ENCODE results near the gene OPCML.

The OPCML gene

GRCh38 chr11:133075351-133075750 is 456.9 kb downstream of the OPCML start:
- DNase-seq (ENCODE audit: low read depth in 2 of 2), result no peak

DNA sequence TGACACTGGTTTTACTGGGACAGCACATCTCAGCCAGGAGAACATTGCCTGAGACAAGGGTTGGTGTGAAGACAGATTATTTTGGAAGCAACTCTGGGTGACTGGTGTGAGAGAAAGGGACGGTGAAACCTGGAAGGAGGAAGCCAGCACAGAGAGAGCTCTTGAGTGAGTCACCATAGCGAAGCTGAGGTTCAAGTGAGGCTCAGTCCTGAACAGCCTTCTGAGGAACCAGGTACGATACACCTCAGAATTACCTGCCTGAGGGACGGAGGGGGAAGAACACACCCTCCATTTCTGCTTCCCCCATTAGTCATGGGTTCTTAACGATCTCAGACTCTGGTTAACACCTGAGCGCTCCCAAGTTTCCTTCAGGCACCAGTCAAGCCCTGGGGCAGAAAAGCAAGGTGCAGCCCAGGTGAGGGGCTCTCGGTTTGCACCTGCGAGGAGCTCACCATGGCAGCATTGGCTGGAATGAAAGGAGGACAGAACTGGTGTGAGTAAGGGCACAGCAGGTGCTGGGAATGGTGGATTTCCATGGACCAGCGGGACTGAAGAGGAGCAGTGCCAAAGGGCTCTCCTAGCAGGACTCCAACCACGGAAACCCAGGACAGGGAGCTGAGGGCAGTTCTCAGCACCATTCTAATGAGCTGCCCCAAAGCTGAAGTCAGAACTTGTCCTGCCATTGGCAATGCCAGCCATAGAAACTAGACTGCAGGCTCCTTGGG is 459.3 kb downstream of the OPCML start:
- DNase-seq (ENCODE audit: low read depth in 2 of 2), result no peak

GRCh38 chr11:133072378-133072777 is 459.9 kb downstream of the OPCML start:
- no peak for DNase-seq (ENCODE audit: low read depth in 2 of 2)

GRCh38 chr11:133070791-133071190 is 461.5 kb downstream of the OPCML start:
- DNase-seq (ENCODE audit: low read depth in 2 of 2), result no peak

DNA sequence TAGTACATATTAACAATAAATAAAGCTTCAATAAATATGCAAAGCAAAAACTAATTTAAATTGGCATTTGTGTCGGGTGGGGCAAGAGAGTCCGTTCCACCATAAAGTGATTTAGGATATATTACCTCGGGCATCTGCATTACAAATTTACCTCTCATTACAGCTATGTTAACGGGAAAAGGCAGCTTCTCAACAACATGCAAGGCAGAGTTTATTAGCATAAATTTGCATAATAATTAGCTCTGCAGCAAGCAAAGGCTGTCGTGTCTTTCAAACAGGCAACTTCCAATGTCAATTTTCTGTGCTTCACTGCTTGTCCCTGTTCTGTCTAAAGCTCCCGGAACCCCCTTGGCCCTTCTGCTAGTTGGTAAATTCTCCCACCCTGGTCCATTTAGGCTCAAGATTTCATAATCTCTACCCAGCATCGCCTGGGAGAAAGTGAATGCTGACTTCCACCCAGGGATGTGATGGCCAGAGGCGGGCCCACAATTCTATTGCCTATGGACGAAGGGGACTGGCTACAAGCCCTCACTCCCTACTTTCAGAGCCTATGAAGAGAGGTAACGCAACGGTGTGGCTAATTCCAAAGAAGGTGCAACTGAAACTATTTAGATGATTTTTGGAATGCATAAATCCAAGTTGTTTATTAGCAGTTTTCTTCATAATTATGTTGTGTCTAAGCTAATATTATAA is 462.1 kb downstream of the OPCML start:
- no peak for DNase-seq (ENCODE audit: low read depth in 2 of 2)

GRCh38 chr11:133065847-133066485 is 466.3 kb downstream of the OPCML start:
- DNase-seq (ENCODE audit: low read depth in 2 of 2), result no peak

GRCh38 chr11:133064961-133065360 is 467.3 kb downstream of the OPCML start:
- DNase-seq (ENCODE audit: low read depth in 2 of 2), result no peak

- DNase-seq (ENCODE audit: low read depth in 2 of 2), result no peak
Measured at GRCh38 chr11:133064152-133064877, 468.0 kb downstream of the OPCML start.

DNA sequence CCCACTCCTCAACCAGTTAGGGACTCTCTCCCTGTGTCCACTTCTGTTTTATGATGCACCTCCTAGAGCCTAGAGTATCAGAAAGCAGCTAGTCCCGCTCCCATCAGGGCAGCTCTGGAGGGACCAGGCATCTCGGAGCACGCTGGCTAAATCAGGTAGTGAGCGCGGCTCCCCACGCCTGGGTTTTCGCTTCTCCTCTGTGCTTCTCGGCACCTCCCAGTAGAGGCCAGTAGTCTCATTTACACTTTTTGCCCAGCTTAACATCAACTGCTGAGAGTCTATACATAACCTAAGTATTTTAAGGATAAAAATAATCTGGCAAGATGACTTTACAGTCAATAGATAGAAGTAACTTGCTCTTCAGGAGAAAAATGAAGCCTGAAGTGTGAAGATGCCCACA is 473.8 kb downstream of the OPCML start:
- no peak for DNase-seq (ENCODE audit: low read depth in 2 of 2)

GRCh38 chr11:133053124-133053776 is 479.1 kb downstream of the OPCML start:
- DNase-seq (ENCODE audit: low read depth in 2 of 2), result no peak

DNA sequence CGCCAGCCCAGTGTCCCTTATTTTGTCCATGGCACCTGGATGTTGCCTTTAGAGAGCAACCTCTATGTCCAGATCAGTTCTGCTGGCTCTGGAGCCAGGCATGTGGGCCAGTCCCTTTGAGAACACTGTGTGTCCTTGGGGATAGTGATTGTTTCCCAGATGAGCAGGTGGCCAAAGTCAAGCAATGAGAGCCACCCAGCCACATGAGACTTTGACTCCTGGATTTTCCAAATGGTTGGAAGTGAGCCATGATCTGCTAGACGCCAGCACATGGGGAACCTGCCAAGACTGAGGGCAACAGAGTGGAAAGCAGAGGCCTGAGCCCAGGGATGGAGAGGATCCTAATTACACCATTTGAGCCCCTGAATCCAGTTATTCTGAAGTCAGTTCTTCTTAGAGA is 479.8 kb downstream of the OPCML start:
- no peak for DNase-seq (ENCODE audit: low read depth in 2 of 2)

- no peak for DNase-seq (ENCODE audit: low read depth in 2 of 2)
Measured at GRCh38 chr11:133049244-133050019, 482.9 kb downstream of the OPCML start.

- no peak for DNase-seq (ENCODE audit: low read depth in 2 of 2)
Measured at GRCh38 chr11:133048270-133048669, 484.0 kb downstream of the OPCML start.

DNA sequence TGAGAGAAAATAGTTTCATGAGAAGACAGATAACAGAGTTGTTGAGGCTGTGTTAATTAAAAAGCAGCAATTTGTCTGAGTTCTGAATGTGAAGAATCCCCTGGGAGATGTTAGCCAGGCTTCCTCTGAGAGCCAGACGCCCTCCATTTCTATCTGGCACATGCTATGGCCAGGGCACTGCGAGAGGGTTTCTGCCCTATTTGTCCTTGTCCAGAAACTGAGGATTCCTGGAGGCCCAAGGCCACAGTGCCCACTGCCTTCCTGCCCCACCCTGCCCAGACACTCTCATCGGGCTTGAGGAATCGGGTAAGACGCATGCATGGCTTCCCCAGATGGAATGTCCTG is 484.6 kb downstream of the OPCML start:
- no peak for DNase-seq (ENCODE audit: low read depth in 2 of 2)

- DNase-seq (ENCODE audit: low read depth in 2 of 2), result no peak
Measured at GRCh38 chr11:133047036-133047770, 485.1 kb downstream of the OPCML start.

GRCh38 chr11:133046252-133046651 is 486.0 kb downstream of the OPCML start:
- DNase-seq (ENCODE audit: low read depth in 2 of 2), result no peak

GRCh38 chr11:133041928-133042882 is 490.1 kb downstream of the OPCML start:
- no peak for DNase-seq (ENCODE audit: low read depth in 2 of 2)

DNA sequence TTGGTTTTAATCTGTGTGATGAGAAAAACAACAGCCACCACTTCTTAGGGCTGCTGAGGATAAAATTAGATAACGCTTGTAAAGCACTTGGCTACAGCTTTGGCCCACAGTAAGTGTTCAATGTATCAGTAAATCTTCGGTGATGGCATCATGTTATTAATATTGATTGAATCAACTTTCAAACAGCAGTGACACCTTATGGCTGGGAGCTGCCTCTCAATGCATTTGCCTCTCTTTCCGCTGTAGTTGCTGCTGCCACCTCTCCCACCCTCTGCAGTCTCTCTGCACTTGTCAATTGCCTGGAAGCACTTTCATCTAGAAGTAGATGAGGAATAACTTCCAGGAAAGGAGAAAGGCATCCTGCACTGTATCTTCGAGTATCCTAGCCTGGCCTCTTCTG is 491.1 kb downstream of the OPCML start:
- no peak for DNase-seq (ENCODE audit: low read depth in 2 of 2)

DNA sequence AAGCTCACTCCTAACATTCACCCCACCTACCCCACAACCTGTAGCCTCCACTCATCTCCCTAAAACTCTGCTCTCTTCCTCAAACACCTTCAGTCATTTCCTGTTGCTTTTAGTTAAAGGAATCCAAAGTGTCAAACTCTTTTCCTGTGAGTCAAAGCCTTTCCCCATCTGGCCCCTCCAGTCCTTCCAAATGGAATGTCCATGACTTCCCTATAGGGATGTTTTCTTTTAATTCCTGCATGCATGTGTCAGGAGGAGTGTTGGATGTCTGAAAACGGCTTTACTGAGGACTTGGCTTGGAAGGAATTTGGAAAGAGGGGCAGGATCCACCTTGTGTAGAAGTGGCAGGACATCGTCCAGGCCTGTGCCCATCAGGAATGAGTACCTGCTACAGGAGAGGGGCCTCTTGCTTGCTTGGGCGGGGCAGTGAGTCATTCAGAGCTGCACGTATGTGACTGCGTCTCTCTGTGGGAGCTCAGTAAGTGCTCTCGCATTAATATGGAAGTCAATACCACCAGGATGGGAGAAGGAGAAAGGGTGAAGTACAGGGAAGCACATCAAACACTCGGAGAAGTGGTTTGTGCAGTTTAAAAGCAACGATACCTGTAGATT is 491.9 kb downstream of the OPCML start:
- DNase-seq (ENCODE audit: low read depth in 2 of 2), result no peak
